DOHH2 (cell line): ENCODE measurements around the gene CLPTM1L.

Experiments
- CTCF ChIP-seq: fragments of 200-600 bp; sonication (generic); IDR thresholded peaks from one replicate; pipeline ENCODE4 v1.5.1; 2014; ENCODE audit warnings: antibody characterized with exemption, mild to moderate bottlenecking, low read depth, low read length; ENCODE audit not compliant: poor library complexity, severe bottlenecking
- EZH2phosphoT487 ChIP-seq: fragments of 200-600 bp; sonication (generic); IDR thresholded peaks from 2 replicates; pipeline ENCODE4 v1.6.1; 2017; ENCODE audit warnings: borderline replicate concordance, mild to moderate bottlenecking, antibody characterized with exemption, low read length, moderate library complexity, mixed read lengths

- TF ChIP-seq CTCF (no peak), EZH2phosphoT487 (no peak)
These were observed 13.8 kb upstream of the CLPTM1L start for GRCh38 chr5:1358726-1359025.
